H54 (cell line): ENCODE measurements around the gene C9orf57.

Experiments used
- DNase-seq: peaks from one replicate; pipeline ENCODE4 v3.0.0; 2011; ENCODE audit warnings: low spot score, mixed read lengths; ENCODE audit not compliant: insufficient read length
- FAIRE-seq: peaks from 3 replicates; lab custom pipeline; 2011; peaks lifted over from hg19 to GRCh38; lab: Jason Lieb, UNC
- POLR2A ChIP-seq: IDR thresholded peaks from 2 replicates; pipeline ENCODE4 v1.6.1; 2011; ENCODE audit warnings: low read depth, mild to moderate bottlenecking, low read length

Gene C9orf57

DNA sequence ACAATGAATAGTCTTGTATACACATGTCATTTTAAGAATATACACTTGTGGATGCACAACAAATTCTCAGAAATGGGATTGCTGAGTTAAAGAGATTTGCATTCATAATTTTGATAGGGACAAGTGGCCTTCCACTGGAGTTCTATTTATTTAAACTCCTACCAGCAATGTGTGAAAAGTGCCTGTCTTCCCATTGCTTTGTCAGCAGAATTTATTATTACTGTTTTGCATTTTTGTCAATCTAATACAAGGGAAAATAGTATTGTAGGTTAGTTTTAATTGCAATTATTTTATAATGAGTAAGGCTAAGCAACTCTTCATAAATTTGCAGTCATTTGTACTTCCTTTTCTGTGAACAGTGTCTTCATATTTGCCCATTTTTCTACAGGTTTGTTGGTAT, 55.0 kb downstream of the C9orf57 start:
- TF ChIP-seq POLR2A: no peak
- no peak for DNase-seq
- FAIRE-seq: no peak
